ENCODE results near the gene APOO. TPM values are rescaled to one million over a fixed set of nuclear protein-coding genes. Genes with fewer than 3 reads are reported as not detected.

The APOO gene
- total RNA-seq, 1 experiment from 2014 or later, result 34.5 TPM

GRCh38 chrX:23851544-23851943 is 56.2 kb downstream of the APOO start:
- Histone ChIP-seq H3K9me2 (ENCODE audit: insufficient read depth) (no peaks in the 10 kb centered on the region), H3K27me3 (ENCODE audit: insufficient read depth, low read length) (no peaks in the 10 kb centered on the region), H3K4me1 (ENCODE audit: control insufficient read depth in 1 of 2, insufficient read depth in 2 of 2, low read length in 2 of 2) (no peaks in the 10 kb centered on the region), H4K20me1 (ENCODE audit: insufficient read depth) (no peaks in the 10 kb centered on the region), H3K9ac (ENCODE audit: low read length) (no peak overlapping the region), H3K36me3 (ENCODE audit: control insufficient read depth in 1 of 2, insufficient read depth in 2 of 2, low read length in 2 of 2) (no peaks in the 10 kb centered on the region), H2AFZ (ENCODE audit: low read depth, low read length, poor library complexity, severe bottlenecking) (no peak overlapping the region), H3K4me2 (ENCODE audit: low read length) (no peak overlapping the region), H3K4me3 (replicated peaks in 1 of 2; ENCODE audit: low read depth in 1 of 2, low read length in 2 of 2) (no peak overlapping the region), H3K27ac (ENCODE audit: low read depth, low read length) (no peak overlapping the region), H3K79me2 (ENCODE audit: insufficient read depth, low read length) (no peaks in the 10 kb centered on the region), H3K9me3 (ENCODE audit: control insufficient read depth in 1 of 2, insufficient read depth in 1 of 2, low read depth in 1 of 2, low read length in 2 of 2) (no peaks in the 10 kb centered on the region)
- ChIA-PET CTCF (no interaction called here), RAD21 (ENCODE audit: low non-redundant PET in 1 of 2, low total read pairs in 2 of 2, uncharacterized antibody in 2 of 2, unreplicated experiment in 2 of 2) (no interaction called here), POLR2A (no interaction called here)
- BruUV-seq (replicated peaks), result no TSS peak
- no peak for DNase-seq (ENCODE audit: low read depth, low spot score)
- no peak for ATAC-seq
- intact Hi-C loops (cut with micrococcal nuclease), result no loop called here
- TF ChIP-seq, protein P1, sequence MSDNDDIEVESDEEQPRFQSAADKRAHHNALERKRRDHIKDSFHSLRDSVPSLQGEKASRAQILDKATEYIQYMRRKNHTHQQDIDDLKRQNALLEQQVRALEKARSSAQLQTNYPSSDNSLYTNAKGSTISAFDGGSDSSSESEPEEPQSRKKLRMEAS (IDR thresholded peaks at IDR 0.05), result no peak
- TF ChIP-seq CEBPB (IDR thresholded peaks at IDR 0.05; ENCODE audit: low read depth) (no peak), POLR2A (IDR thresholded peaks at IDR 0.05; ENCODE audit: borderline replicate concordance, extremely low read depth, insufficient read depth, insufficient read length) (no peak), ATF3 (IDR thresholded peaks at IDR 0.05) (no peak), ELF1 (IDR thresholded peaks at IDR 0.05; ENCODE audit: borderline replicate concordance, low read depth) (no peak), JUND (IDR thresholded peaks at IDR 0.05) (no peak), TCF7L2 (IDR thresholded peaks at IDR 0.05; ENCODE audit: borderline replicate concordance, extremely low read depth, insufficient read depth, insufficient read length) (no peak), REST (IDR thresholded peaks at IDR 0.05; ENCODE audit: low read depth) (no peak), EGR1 (IDR thresholded peaks at IDR 0.05; ENCODE audit: low read depth) (no peak), POLR2AphosphoS5 (IDR thresholded peaks at IDR 0.05; ENCODE audit: low read depth, low read length) (no peak), ZNF274 (IDR thresholded peaks at IDR 0.05; ENCODE audit: low read depth, low read length) (no peak), SP1 (IDR thresholded peaks at IDR 0.05; ENCODE audit: low read depth) (no peak), EZH2phosphoT487 (IDR thresholded peaks at IDR 0.05; ENCODE audit: borderline replicate concordance) (no peak), RAD21 (IDR thresholded peaks at IDR 0.05; ENCODE audit: low read depth) (no peak), CBX3 (IDR thresholded peaks at IDR 0.05; ENCODE audit: low read depth) (no peak)
- TF ChIP-seq, protein P2, sequence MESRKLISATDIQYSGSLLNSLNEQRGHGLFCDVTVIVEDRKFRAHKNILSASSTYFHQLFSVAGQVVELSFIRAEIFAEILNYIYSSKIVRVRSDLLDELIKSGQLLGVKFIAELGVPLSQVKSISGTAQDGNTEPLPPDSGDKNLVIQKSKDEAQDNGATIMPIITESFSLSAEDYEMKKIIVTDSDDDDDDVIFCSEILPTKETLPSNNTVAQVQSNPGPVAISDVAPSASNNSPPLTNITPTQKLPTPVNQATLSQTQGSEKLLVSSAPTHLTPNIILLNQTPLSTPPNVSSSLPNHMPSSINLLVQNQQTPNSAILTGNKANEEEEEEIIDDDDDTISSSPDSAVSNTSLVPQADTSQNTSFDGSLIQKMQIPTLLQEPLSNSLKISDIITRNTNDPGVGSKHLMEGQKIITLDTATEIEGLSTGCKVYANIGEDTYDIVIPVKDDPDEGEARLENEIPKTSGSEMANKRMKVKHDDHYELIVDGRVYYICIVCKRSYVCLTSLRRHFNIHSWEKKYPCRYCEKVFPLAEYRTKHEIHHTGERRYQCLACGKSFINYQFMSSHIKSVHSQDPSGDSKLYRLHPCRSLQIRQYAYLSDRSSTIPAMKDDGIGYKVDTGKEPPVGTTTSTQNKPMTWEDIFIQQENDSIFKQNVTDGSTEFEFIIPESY (IDR thresholded peaks at IDR 0.05; ENCODE audit: extremely low read depth, insufficient replicate concordance, low read length), result no peak

Measured in HCT116 (cell line).